ENCODE data around the gene MAP4. TPM values are rescaled to one million over a fixed set of nuclear protein-coding genes. Genes with fewer than 3 reads are reported as not detected.

The MAP4 gene
- total RNA-seq, 1 donor from 2014 or later: 54.6 TPM

GRCh38 chr3:47984075-47984728, 32.0 kb downstream of the MAP4 start:
- no peak for DNase-seq (ENCODE audit: low spot score)
- H2AFZ ChIP-seq (replicated peaks): no peak overlapping the region
- H4K20me1 ChIP-seq (ENCODE audit: low read depth): no peaks in the 10 kb centered on the region
- no peaks in the 10 kb centered on the region for H3K27me3 Mint-ChIP-seq (ENCODE audit: insufficient read depth, low read depth)
- H3K4me2 ChIP-seq: no peak overlapping the region
- no peaks in the 10 kb centered on the region for H3F3A ChIP-seq (ENCODE audit: low read depth)
- H3K79me2 ChIP-seq (ENCODE audit: low read depth): peaks cover 13% of the 10 kb centered on the region
- no peak for TF ChIP-seq CTCF (IDR thresholded peaks at IDR 0.05)
- TF ChIP-seq EZH2 (IDR thresholded peaks at IDR 0.05): no peak
- TF ChIP-seq EZH2phosphoT487 (IDR thresholded peaks at IDR 0.05): no peak
- no peak overlapping the region for H3K9ac ChIP-seq
- no peaks in the 10 kb centered on the region for H3K36me3 ChIP-seq
- peaks cover 2% of the 10 kb centered on the region for H3K36me3 Mint-ChIP-seq
- no peak overlapping the region for H3K4me3 ChIP-seq
- H3K27ac ChIP-seq: no peak overlapping the region
- H3K9me3 Mint-ChIP-seq: no peaks in the 10 kb centered on the region
- H3K4me3 Mint-ChIP-seq: no peak overlapping the region
- no peaks in the 10 kb centered on the region for H3K27me3 ChIP-seq
- H3K9me3 ChIP-seq (ENCODE audit: low read depth): no peaks in the 10 kb centered on the region
- no peak overlapping the region for H3K27ac Mint-ChIP-seq
- H3K4me1 ChIP-seq: no peaks in the 10 kb centered on the region
- peaks cover 4% of the 10 kb centered on the region for H3K4me1 Mint-ChIP-seq

- Histone ChIP-seq H3K4me3 (no peak overlapping the region), H3F3A (ENCODE audit: low read depth) (no peaks in the 10 kb centered on the region), H3K79me2 (ENCODE audit: low read depth) (peaks cover 8% of the 10 kb centered on the region), H3K4me1 (no peaks in the 10 kb centered on the region), H3K27me3 (no peaks in the 10 kb centered on the region), H3K27ac (no peak overlapping the region), H3K9me3 (ENCODE audit: low read depth) (no peaks in the 10 kb centered on the region), H3K4me2 (no peak overlapping the region), H3K36me3 (no peaks in the 10 kb centered on the region), H4K20me1 (ENCODE audit: low read depth) (no peaks in the 10 kb centered on the region), H2AFZ (replicated peaks) (no peak overlapping the region), H3K9ac (no peak overlapping the region)
- no peak for DNase-seq (ENCODE audit: low spot score)
- H3K27me3 Mint-ChIP-seq (ENCODE audit: insufficient read depth, low read depth): no peaks in the 10 kb centered on the region
- no peak for TF ChIP-seq EZH2 (IDR thresholded peaks at IDR 0.05)
- no peak for TF ChIP-seq EZH2phosphoT487 (IDR thresholded peaks at IDR 0.05)
- TF ChIP-seq CTCF (IDR thresholded peaks at IDR 0.05): no peak
- no peaks in the 10 kb centered on the region for H3K9me3 Mint-ChIP-seq
- peaks cover 5% of the 10 kb centered on the region for H3K36me3 Mint-ChIP-seq
- H3K4me1 Mint-ChIP-seq: peaks cover 4% of the 10 kb centered on the region
- no peak overlapping the region for H3K4me3 Mint-ChIP-seq
- no peak overlapping the region for H3K27ac Mint-ChIP-seq
Observed at GRCh38 chr3:47980795-47981194, 35.4 kb downstream of the MAP4 start.

GRCh38 chr3:47979070-47979469, 37.1 kb downstream of the MAP4 start:
- no peaks in the 10 kb centered on the region for H3K9me3 ChIP-seq (ENCODE audit: low read depth)
- H3K4me2 ChIP-seq: no peak overlapping the region
- H3K27ac Mint-ChIP-seq: no peak overlapping the region
- H3K9me3 Mint-ChIP-seq: no peaks in the 10 kb centered on the region
- peaks cover 3% of the 10 kb centered on the region for H3K36me3 Mint-ChIP-seq
- H3K27me3 Mint-ChIP-seq (ENCODE audit: insufficient read depth, low read depth): no peaks in the 10 kb centered on the region
- no peak overlapping the region for H3K27ac ChIP-seq
- H3F3A ChIP-seq (ENCODE audit: low read depth): no peaks in the 10 kb centered on the region
- no peak overlapping the region for H2AFZ ChIP-seq (replicated peaks)
- H3K4me3 ChIP-seq: no peak overlapping the region
- no peaks in the 10 kb centered on the region for H3K4me1 ChIP-seq
- TF ChIP-seq EZH2phosphoT487 (IDR thresholded peaks at IDR 0.05): no peak
- no peak for TF ChIP-seq CTCF (IDR thresholded peaks at IDR 0.05)
- no peak for TF ChIP-seq EZH2 (IDR thresholded peaks at IDR 0.05)
- H3K9ac ChIP-seq: no peak overlapping the region
- no peaks in the 10 kb centered on the region for H4K20me1 ChIP-seq (ENCODE audit: low read depth)
- H3K36me3 ChIP-seq: no peaks in the 10 kb centered on the region
- no peaks in the 10 kb centered on the region for H3K27me3 ChIP-seq
- peaks cover 8% of the 10 kb centered on the region for H3K79me2 ChIP-seq (ENCODE audit: low read depth)
- no peak for DNase-seq (ENCODE audit: low spot score)
- H3K4me1 Mint-ChIP-seq: peaks cover 2% of the 10 kb centered on the region
- no peak overlapping the region for H3K4me3 Mint-ChIP-seq

Data from neural progenitor cell (in vitro differentiated cells).